ENCODE data around the gene TEF.

Gene TEF

GRCh38 chr22:41350087-41350486 lies 31.7 kb upstream of the TEF start:
- Histone ChIP-seq H3K4me3 (ENCODE audit: low read depth, low read length, poor library complexity, severe bottlenecking) (no peak overlapping the region), H4K20me1 (ENCODE audit: insufficient read depth, low read length) (no peaks in the 10 kb centered on the region), H3K36me3 (ENCODE audit: insufficient read depth, low read length) (peaks cover 69% of the 10 kb centered on the region), H3K27ac (ENCODE audit: low read depth, low read length, poor library complexity, severe bottlenecking) (no peak overlapping the region), H3K9ac (ENCODE audit: low read length) (no peak overlapping the region), H3K4me2 (ENCODE audit: low read length) (no peak overlapping the region), H3K9me2 (ENCODE audit: low read depth, low read length) (no peaks in the 10 kb centered on the region), H3K27me3 (ENCODE audit: insufficient read depth, low read length) (no peaks in the 10 kb centered on the region), H3K9me3 (ENCODE audit: low read length) (no peaks in the 10 kb centered on the region), H3K79me2 (ENCODE audit: insufficient read depth, low read length) (no peaks in the 10 kb centered on the region), H3K4me1 (ENCODE audit: insufficient read depth, low read length, severe bottlenecking) (no peaks in the 10 kb centered on the region), H3F3A (ENCODE audit: insufficient read depth, low read length) (no peaks in the 10 kb centered on the region), H2AFZ (ENCODE audit: low read length) (no peak overlapping the region)
- TF ChIP-seq CTCF (IDR thresholded peaks at IDR 0.05; ENCODE audit: low read length) (no peak), EZH2 (IDR thresholded peaks at IDR 0.05; ENCODE audit: borderline replicate concordance, low read length) (no peak)

- no peaks in the 10 kb centered on the region for H3K9me2 ChIP-seq (ENCODE audit: low read depth, low read length)
- no peaks in the 10 kb centered on the region for H3F3A ChIP-seq (ENCODE audit: insufficient read depth, low read length)
- no peak overlapping the region for H3K27ac ChIP-seq (ENCODE audit: low read depth, low read length, poor library complexity, severe bottlenecking)
- no peak overlapping the region for H2AFZ ChIP-seq (ENCODE audit: low read length)
- no peaks in the 10 kb centered on the region for H3K79me2 ChIP-seq (ENCODE audit: insufficient read depth, low read length)
- no peaks in the 10 kb centered on the region for H3K27me3 ChIP-seq (ENCODE audit: insufficient read depth, low read length)
- no peak overlapping the region for H3K9ac ChIP-seq (ENCODE audit: low read length)
- no peaks in the 10 kb centered on the region for H3K9me3 ChIP-seq (ENCODE audit: low read length)
- peaks cover 73% of the 10 kb centered on the region for H3K36me3 ChIP-seq (ENCODE audit: insufficient read depth, low read length)
- no peak overlapping the region for H3K4me3 ChIP-seq (ENCODE audit: low read depth, low read length, poor library complexity, severe bottlenecking)
- no peaks in the 10 kb centered on the region for H3K4me1 ChIP-seq (ENCODE audit: insufficient read depth, low read length, severe bottlenecking)
- no peaks in the 10 kb centered on the region for H4K20me1 ChIP-seq (ENCODE audit: insufficient read depth, low read length)
- TF ChIP-seq CTCF (IDR thresholded peaks at IDR 0.05; ENCODE audit: low read length) (no peak), EZH2 (IDR thresholded peaks at IDR 0.05; ENCODE audit: borderline replicate concordance, low read length) (no peak)
- H3K4me2 ChIP-seq (ENCODE audit: low read length): no peak overlapping the region
Observed at GRCh38 chr22:41351011-41351410, 30.7 kb upstream of the TEF start.

GRCh38 chr22:41352058-41352457 lies 29.7 kb upstream of the TEF start:
- Histone ChIP-seq H3K4me2 (ENCODE audit: low read length) (no peak overlapping the region), H3K27me3 (ENCODE audit: insufficient read depth, low read length) (no peaks in the 10 kb centered on the region), H3K9ac (ENCODE audit: low read length) (no peak overlapping the region), H3K9me2 (ENCODE audit: low read depth, low read length) (no peaks in the 10 kb centered on the region), H3K36me3 (ENCODE audit: insufficient read depth, low read length) (peaks cover 74% of the 10 kb centered on the region), H2AFZ (ENCODE audit: low read length) (no peak overlapping the region), H3K9me3 (ENCODE audit: low read length) (no peaks in the 10 kb centered on the region), H4K20me1 (ENCODE audit: insufficient read depth, low read length) (no peaks in the 10 kb centered on the region), H3K27ac (ENCODE audit: low read depth, low read length, poor library complexity, severe bottlenecking) (no peak overlapping the region), H3F3A (ENCODE audit: insufficient read depth, low read length) (no peaks in the 10 kb centered on the region), H3K4me3 (ENCODE audit: low read depth, low read length, poor library complexity, severe bottlenecking) (no peak overlapping the region), H3K4me1 (ENCODE audit: insufficient read depth, low read length, severe bottlenecking) (no peaks in the 10 kb centered on the region), H3K79me2 (ENCODE audit: insufficient read depth, low read length) (no peaks in the 10 kb centered on the region)
- no peak for TF ChIP-seq CTCF (IDR thresholded peaks at IDR 0.05; ENCODE audit: low read length)
- no peak for TF ChIP-seq EZH2 (IDR thresholded peaks at IDR 0.05; ENCODE audit: borderline replicate concordance, low read length)
